Right lobe of liver (tissue), 4 donors: ENCODE data around the gene TNIK.

Experiments
- CTCF ChIP-seq, 4 donors: fragments of 200-600 bp in 3 of 4; fragments of 450-650 bp in 1 of 4; IDR thresholded peaks; one replicate each; pipeline versions ENCODE4 v1.5.1 to v1.8.0; 2016 to 2022; ENCODE audit warnings: antibody characterized with exemption in 4 of 4, mild to moderate bottlenecking in 2 of 4
- POLR2A ChIP-seq: fragments of 450-650 bp; IDR thresholded peaks from one replicate; pipeline ENCODE4 v1.6.1; 2017; ENCODE audit warnings: antibody characterized with exemption, mild to moderate bottlenecking
- donor health status: DM: no; HTN: no; CAD: no.
- donor health status: DM: no; HTN: no; CAD: no.
- donor health status: DM: no; HTN: yes; CAD: no.

- TF ChIP-seq CTCF (IDR thresholded peaks at IDR 0.05), result no peak
- TF ChIP-seq POLR2A, result no peak
Observed at GRCh38 chr3:171242951-171243350, 217.3 kb downstream of the TNIK start.
